A375 (cell line): ENCODE results near the gene RABGAP1L. TPM values are rescaled to one million over a fixed set of nuclear protein-coding genes. Genes with fewer than 3 reads are reported as not detected.

Experiments used
- small RNA-seq: library from RNA; depleted of rRNA; stranded (forward); fragments of <200 nt; gene quantifications from one replicate; pipeline ENCODE3, GENCODE V24; 2014
- total RNA-seq: library from RNA; depleted of rRNA; stranded (reverse); fragments of >200 nt; shearing (Covaris generic); gene quantifications from 2 replicates; pipeline ENCODE4 v1.2.3, GENCODE V29; 2014; rRNA removed

Gene RABGAP1L
- total RNA-seq: 15.8 and 18.2 TPM in 2 replicates

GRCh38 chr1:174159252-174160108, at the start of gene RABGAP1L:
Gene RABGAP1L, plus strand, starts transcription at chr1:174159520.

GRCh38 chr1:174447866-174448530, 288.7 kb downstream of the RABGAP1L start, which contains the start of gene GPR52:
Gene GPR52, plus strand, starts transcription at chr1:174447964. Its CDS starts 148 bp downstream, at chr1:174448112.

GRCh38 chr1:174999936-175000696, 840.8 kb downstream of the RABGAP1L start, which contains the start of gene CACYBP:
Gene CACYBP, plus strand, starts transcription at chr1:174999947. Its CDS starts 234 bp downstream, at chr1:175000181.

GRCh38 chr1:175023043-175023921, 864.0 kb downstream of the RABGAP1L start, which contains the start of gene MRPS14:
Gene MRPS14, minus strand, starts transcription at chr1:175023425. Its CDS starts 17 bp downstream, at chr1:175023408.

Small RNA genes within 50 kb of the gene (small RNA-seq; reads per million reads assigned to genes)
- gene BANF1P4 (not detected), gene RF00019 (not detected), gene RNU6-307P (not detected)

Other genes starting within 250 kb of the RABGAP1L start
- gene SERPINC1, start 242.2 kb upstream of the RABGAP1L start, total RNA-seq: 0.11 TPM in 1 of 2 replicates, not detected in the other
- 11.1 and 13.7 TPM in 2 replicates for gene RC3H1, start 137.2 kb upstream of the RABGAP1L start, total RNA-seq